Stimulated activated naive B cell treated with anti-CD40 and anti-IgM and Interleukin-4, amounts not matched to agents 10 μg/mL and 1 μg/mL and 100 μg/mL, for 72 hours (primary cell): ENCODE measurements around the gene SP3.

ENCODE experiments used
- ATAC-seq, 2 donors: fragments of 150-1000 bp; cut with Tn5 transposase; replicated peaks; 2 replicates each; pipeline ENCODE4 v1.10.0; 2021; ENCODE audit warnings: moderate library complexity in 1 of 2
- DNase-seq: peaks from one replicate; pipeline ENCODE4 v3.0.0; 2021
- H3K27ac Mint-ChIP-seq: one replicate; pipeline ENCODE4 v1.8.0; 2022; ENCODE audit warnings: mild to moderate bottlenecking, mixed read lengths
- H3K27me3 Mint-ChIP-seq, 2 donors: one replicate each; pipeline ENCODE4 v1.8.0; 2022; ENCODE audit warnings: mixed read lengths in 2 of 2
- H3K36me3 Mint-ChIP-seq, 2 donors: one replicate each; pipeline ENCODE4 v1.8.0; 2022; ENCODE audit warnings: mixed read lengths in 2 of 2, mild to moderate bottlenecking in 1 of 2
- H3K4me1 Mint-ChIP-seq, 2 donors: one replicate each; pipeline ENCODE4 v1.8.0; 2022; ENCODE audit warnings: mixed read lengths in 2 of 2, mild to moderate bottlenecking in 1 of 2
- H3K4me3 Mint-ChIP-seq, 2 donors: one replicate each; pipeline ENCODE4 v1.8.0; 2022; ENCODE audit warnings: mild to moderate bottlenecking in 2 of 2, mixed read lengths in 2 of 2, moderate library complexity in 1 of 2
- H3K9me3 Mint-ChIP-seq, 2 donors: one replicate each; pipeline ENCODE4 v1.8.0; 2022; ENCODE audit warnings: mixed read lengths in 2 of 2, mild to moderate bottlenecking in 1 of 2

Gene SP3

GRCh38 chr2:173989160-173989883 is 24.1 kb upstream of the SP3 start:
- no peak overlapping the region for H3K27ac Mint-ChIP-seq
- H3K4me3 Mint-ChIP-seq, result no peak overlapping the region
- H3K4me1 Mint-ChIP-seq, result peaks cover 23 to 25% of the 10 kb centered on the region in 2 donors
- H3K36me3 Mint-ChIP-seq, result no peaks in the 10 kb centered on the region
- no peaks in the 10 kb centered on the region for H3K9me3 Mint-ChIP-seq
- H3K27me3 Mint-ChIP-seq, result no peaks in the 10 kb centered on the region
- DNase-seq (no peak), ATAC-seq (no peak)

DNA sequence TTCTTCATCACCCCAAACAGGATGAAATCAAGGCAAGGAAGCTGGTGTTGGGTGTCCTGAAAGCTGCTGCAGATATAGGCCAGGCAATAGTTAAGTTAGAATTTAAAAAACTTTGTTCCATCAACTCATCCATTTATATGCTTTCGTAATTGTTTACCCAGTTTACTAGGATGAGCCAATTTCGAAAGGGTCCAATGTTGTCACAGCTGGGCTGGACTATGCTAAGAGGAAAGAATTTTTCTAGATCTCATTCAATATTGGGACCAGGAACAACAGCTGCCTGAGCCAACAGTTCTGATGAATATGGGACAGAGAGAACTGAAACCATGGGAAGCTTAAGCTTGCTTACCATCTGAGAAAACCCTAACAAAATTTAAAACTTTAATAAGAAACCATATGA is 21.6 kb upstream of the SP3 start:
- Mint-ChIP-seq H3K4me1 (peaks cover 17 to 20% of the 10 kb centered on the region in 2 donors), H3K4me3 (no peak overlapping the region), H3K27ac (no peak overlapping the region), H3K9me3 (no peaks in the 10 kb centered on the region), H3K27me3 (no peaks in the 10 kb centered on the region), H3K36me3 (no peaks in the 10 kb centered on the region)
- no peak for ATAC-seq
- no peak for DNase-seq

DNA sequence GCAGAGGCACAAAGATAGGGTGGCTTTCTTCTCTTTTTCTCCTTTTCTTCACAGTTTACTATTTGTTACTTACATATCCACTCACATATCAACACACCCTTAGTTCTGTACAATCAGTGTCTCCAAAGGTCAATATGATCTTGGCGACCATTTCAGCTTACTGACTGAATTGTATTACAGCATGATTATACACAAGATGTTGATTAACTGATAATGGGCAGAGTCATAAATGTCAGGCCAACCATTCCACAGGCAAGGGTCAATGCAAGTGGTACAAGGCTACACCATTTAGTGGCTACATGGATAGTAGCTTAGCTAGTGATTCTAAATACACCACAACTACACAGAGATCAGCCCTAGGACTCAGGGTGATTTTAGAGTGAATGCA is 20.4 kb upstream of the SP3 start:
- Mint-ChIP-seq H3K4me1 (peaks cover 5 to 9% of the 10 kb centered on the region in 2 donors), H3K27ac (no peak overlapping the region), H3K9me3 (no peaks in the 10 kb centered on the region), H3K27me3 (no peaks in the 10 kb centered on the region), H3K36me3 (no peaks in the 10 kb centered on the region), H3K4me3 (no peak overlapping the region)
- ATAC-seq, result no peak
- no peak for DNase-seq

GRCh38 chr2:173984866-173985604 is 19.9 kb upstream of the SP3 start:
- no peak for DNase-seq
- Mint-ChIP-seq H3K9me3 (no peaks in the 10 kb centered on the region), H3K27ac (no peak overlapping the region), H3K4me1 (peaks cover 0 to 4% of the 10 kb centered on the region in 2 donors), H3K36me3 (no peaks in the 10 kb centered on the region), H3K27me3 (no peaks in the 10 kb centered on the region), H3K4me3 (no peak overlapping the region)
- ATAC-seq, result no peak

DNA sequence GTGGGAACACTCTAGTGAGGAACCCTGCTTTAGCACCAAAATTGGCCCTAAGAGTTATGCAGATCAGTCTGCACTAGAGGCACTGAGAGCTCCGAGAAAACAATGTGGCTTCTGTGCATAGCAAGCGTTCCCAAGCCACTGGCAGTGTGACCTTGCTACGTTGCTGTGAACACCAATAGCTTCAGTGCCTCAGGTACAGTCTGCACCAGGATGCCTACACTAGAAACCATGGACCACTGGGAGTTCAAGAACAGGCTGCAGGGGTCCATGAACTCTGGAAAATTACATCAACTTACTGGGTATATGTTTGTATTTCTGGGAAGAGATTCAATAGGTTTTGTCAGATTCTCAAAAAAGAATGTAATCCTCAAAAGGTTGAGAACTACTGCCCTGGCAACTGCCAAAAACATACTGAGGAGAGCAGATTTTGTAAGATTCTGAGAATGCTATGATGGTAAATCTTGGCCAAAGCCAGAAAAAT is 18.3 kb upstream of the SP3 start:
- Mint-ChIP-seq H3K27me3 (peaks cover 0 to 6% of the 10 kb centered on the region in 2 donors), H3K9me3 (no peaks in the 10 kb centered on the region), H3K36me3 (no peaks in the 10 kb centered on the region), H3K27ac (no peak overlapping the region), H3K4me1 (no peaks in the 10 kb centered on the region), H3K4me3 (no peak overlapping the region)
- DNase-seq (no peak), ATAC-seq (no peak)

- no peak for ATAC-seq
- H3K4me3 Mint-ChIP-seq, result no peak overlapping the region
- no peaks in the 10 kb centered on the region for H3K9me3 Mint-ChIP-seq
- no peak overlapping the region for H3K27ac Mint-ChIP-seq
- no peak for DNase-seq
- H3K27me3 Mint-ChIP-seq, result peaks cover 0 to 6% of the 10 kb centered on the region in 2 donors
- H3K4me1 Mint-ChIP-seq, result no peaks in the 10 kb centered on the region
- H3K36me3 Mint-ChIP-seq, result no peaks in the 10 kb centered on the region
These were observed 17.7 kb upstream of the SP3 start for GRCh38 chr2:173982918-173983317.

DNA sequence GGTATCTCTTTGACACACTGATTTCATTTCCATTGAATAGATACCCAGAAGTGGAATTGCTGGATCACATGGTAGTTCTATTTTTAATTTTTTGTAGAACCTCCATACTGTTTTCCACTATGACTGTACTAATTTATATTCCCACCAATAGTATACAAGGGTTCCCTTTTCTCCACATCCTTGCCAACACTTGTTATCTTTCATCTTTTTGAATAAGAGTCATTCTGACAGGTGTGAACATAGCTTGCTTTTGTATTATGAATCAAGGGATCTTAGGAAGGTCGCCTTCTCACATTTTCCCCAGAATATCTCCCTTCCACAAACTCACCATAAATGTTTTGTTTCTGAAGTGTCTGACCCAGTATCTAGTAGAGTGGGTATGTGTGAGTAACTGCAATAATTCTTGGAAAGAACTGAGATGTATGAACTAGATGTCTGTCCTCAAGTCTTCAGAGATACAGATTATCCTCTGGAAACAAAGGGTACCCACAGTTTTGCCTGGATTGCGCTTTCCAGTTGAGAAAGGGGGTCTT is 17.1 kb upstream of the SP3 start:
- ATAC-seq (no peak), DNase-seq (no peak)
- H3K4me1 Mint-ChIP-seq, result no peaks in the 10 kb centered on the region
- H3K9me3 Mint-ChIP-seq, result no peaks in the 10 kb centered on the region
- H3K27me3 Mint-ChIP-seq, result peaks cover 0 to 6% of the 10 kb centered on the region in 2 donors
- no peak overlapping the region for H3K4me3 Mint-ChIP-seq
- H3K27ac Mint-ChIP-seq, result no peak overlapping the region
- H3K36me3 Mint-ChIP-seq, result no peaks in the 10 kb centered on the region

DNA sequence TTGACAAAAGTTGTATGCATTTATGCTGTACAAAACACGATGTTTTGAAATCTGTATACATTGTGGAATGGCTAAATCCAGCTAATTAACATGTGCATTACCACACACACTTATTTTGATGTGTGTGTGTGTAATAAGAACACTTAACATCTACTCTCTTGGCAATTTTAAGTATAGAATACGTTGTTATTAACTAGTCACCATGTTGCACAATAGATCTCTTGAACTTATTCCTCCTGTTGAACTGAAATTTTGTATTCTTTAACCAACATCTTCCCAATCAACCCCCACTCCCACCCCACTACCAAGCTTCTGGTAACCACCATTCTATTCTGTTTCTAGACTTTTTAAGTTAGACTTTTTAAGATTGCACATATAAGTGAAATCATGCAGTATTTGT is 16.3 kb upstream of the SP3 start:
- Mint-ChIP-seq H3K27me3 (peaks cover 0 to 6% of the 10 kb centered on the region in 2 donors), H3K36me3 (no peaks in the 10 kb centered on the region), H3K4me3 (no peak overlapping the region), H3K4me1 (no peaks in the 10 kb centered on the region), H3K27ac (no peak overlapping the region), H3K9me3 (no peaks in the 10 kb centered on the region)
- ATAC-seq (no peak), DNase-seq (no peak)

DNA sequence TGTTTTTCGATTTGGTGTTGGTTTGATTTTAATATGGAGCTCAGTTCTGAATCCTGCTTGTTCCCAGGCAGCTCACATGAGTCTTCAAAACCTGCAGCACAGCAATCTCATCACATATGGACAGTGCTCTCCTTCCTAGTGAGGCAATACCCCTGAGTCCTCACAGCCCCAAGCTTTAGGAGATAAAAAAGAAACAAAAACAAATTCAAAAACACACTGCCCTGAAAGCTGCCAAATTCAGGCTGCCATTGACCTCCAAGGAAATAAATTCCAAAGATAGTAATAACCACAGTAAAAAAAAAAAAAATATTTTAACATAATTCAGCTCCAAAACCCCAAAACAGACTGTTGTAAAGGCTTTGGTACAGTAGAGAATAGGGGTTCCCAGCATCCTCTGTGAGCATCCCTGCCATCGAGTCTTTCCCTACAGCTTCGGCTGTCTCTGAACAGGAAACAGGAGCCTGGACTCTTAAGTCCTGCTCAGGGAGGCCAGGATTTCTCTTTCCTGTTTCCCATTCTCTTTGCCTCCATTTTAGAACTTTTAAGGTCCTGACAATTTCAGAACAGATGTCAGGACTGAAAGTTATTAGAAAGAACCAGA is 14.7 kb upstream of the SP3 start:
- Mint-ChIP-seq H3K9me3 (no peaks in the 10 kb centered on the region), H3K4me1 (no peaks in the 10 kb centered on the region), H3K27ac (no peak overlapping the region), H3K36me3 (no peaks in the 10 kb centered on the region), H3K4me3 (no peak overlapping the region), H3K27me3 (peaks cover 0 to 6% of the 10 kb centered on the region in 2 donors)
- no peak for DNase-seq
- no peak for ATAC-seq

DNA sequence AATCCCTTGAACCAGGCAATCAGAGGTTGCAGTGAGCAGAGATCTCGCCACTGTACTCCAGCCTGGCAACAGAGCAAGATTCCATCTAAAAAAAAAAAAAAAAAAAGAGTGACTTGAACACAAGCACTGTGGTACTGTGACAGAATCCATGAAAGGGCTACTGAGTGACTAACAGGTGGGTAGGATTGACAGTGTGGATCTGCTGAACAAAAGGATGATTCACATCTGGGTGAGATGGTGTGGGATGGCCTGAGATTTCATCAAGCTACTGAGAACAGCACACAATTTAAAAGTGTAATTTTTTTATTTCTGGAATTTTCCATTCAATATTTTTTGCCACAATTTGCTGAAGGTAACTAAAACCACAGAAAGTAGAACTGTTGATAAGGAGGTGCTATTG is 13.3 kb upstream of the SP3 start:
- H3K4me3 Mint-ChIP-seq, result no peak overlapping the region
- no peaks in the 10 kb centered on the region for H3K36me3 Mint-ChIP-seq
- H3K4me1 Mint-ChIP-seq, result no peaks in the 10 kb centered on the region
- H3K27ac Mint-ChIP-seq, result no peak overlapping the region
- H3K27me3 Mint-ChIP-seq, result peaks cover 0 to 6% of the 10 kb centered on the region in 2 donors
- peak in 1 of 2 donors; percentile 34 for ATAC-seq
- no peak for DNase-seq
- no peaks in the 10 kb centered on the region for H3K9me3 Mint-ChIP-seq

- Mint-ChIP-seq H3K4me3 (no peak overlapping the region), H3K27me3 (no peaks in the 10 kb centered on the region), H3K27ac (no peak overlapping the region), H3K9me3 (no peaks in the 10 kb centered on the region), H3K4me1 (peaks cover 3 to 5% of the 10 kb centered on the region in 2 donors), H3K36me3 (no peaks in the 10 kb centered on the region)
- DNase-seq (no peak), ATAC-seq (no peak)
These were observed 7.5 kb upstream of the SP3 start for GRCh38 chr2:173972636-173973035.

GRCh38 chr2:173972165-173972564 is 7.0 kb upstream of the SP3 start:
- Mint-ChIP-seq H3K4me1 (peaks cover 3 to 5% of the 10 kb centered on the region in 2 donors), H3K27me3 (no peaks in the 10 kb centered on the region), H3K9me3 (no peaks in the 10 kb centered on the region), H3K36me3 (no peaks in the 10 kb centered on the region), H3K27ac (no peak overlapping the region), H3K4me3 (no peak overlapping the region)
- ATAC-seq (no peak), DNase-seq (no peak)

DNA sequence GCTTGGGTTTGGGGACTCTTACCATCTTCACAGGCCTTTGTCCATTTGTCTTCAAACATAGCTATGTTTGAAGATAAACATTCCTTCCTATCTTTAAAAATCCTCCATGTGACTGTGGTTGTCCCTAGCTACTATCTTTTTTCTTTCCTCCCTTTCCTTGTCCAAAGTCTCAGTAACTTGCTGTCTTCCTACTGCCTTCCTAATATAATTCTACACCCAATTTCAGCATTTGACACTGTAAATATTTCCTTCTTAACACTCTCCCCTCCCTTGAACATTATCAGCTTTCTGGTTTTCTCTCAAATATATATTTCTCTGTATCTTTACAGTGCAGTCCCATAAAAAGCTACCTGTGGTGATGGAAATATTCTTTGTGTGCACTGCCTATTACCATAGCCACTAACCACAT is 5.3 kb upstream of the SP3 start:
- Mint-ChIP-seq H3K27me3 (no peaks in the 10 kb centered on the region), H3K4me3 (no peak overlapping the region), H3K4me1 (peaks cover 10 to 17% of the 10 kb centered on the region in 2 donors), H3K27ac (no peak overlapping the region), H3K9me3 (no peaks in the 10 kb centered on the region), H3K36me3 (peaks cover 0 to 3% of the 10 kb centered on the region in 2 donors)
- ATAC-seq (no peak), DNase-seq (no peak)

GRCh38 chr2:173969886-173970285 is 4.7 kb upstream of the SP3 start:
- no peak overlapping the region for H3K27ac Mint-ChIP-seq
- no peak for ATAC-seq
- H3K9me3 Mint-ChIP-seq, result no peaks in the 10 kb centered on the region
- peaks cover 10 to 17% of the 10 kb centered on the region in 2 donors for H3K4me1 Mint-ChIP-seq
- H3K4me3 Mint-ChIP-seq, result no peak overlapping the region
- H3K36me3 Mint-ChIP-seq, result peaks cover 0 to 8% of the 10 kb centered on the region in 2 donors
- H3K27me3 Mint-ChIP-seq, result no peaks in the 10 kb centered on the region
- DNase-seq, result no peak
